ENCODE data around the gene PDLIM1.
A peak's percentile ranks its signal among the peaks of the same experiment; 100 is the strongest.

PDLIM1 gene

DNA sequence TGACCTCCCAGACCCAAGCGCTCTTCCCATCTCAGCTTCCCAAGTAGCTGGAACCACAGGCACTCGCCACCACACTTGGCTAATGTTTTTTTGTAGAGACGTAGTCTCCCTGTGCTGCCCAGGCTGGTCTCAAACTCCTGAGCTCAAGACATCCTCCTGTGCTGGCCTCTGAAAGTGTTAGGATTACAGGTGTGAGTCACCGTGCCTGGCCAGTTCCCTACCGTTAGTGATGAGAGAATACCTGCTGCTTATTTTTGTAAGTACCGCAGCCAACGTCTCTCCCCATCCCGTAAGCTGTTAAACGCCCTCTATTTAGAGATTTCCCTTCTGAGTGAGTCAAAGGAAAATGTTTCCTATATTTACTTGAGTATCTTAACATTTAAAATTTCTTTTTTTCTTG lies 38.5 kb upstream of the PDLIM1 start:
- no peak overlapping the region for H2BK15ac ChIP-seq (replicated peaks; ENCODE audit: low read depth)
- H3K27ac ChIP-seq (ENCODE audit: low read depth, low read length) = no peak overlapping the region
- H3K79me1 ChIP-seq (ENCODE audit: low read length) = no peaks in the 10 kb centered on the region
- H2BK120ac ChIP-seq (ENCODE audit: low read depth, low read length) = no peak overlapping the region
- H2AK5ac ChIP-seq (ENCODE audit: low read length) = no peak overlapping the region
- H3K4me2 ChIP-seq (ENCODE audit: low read length) = no peak overlapping the region
- H3K4me3 ChIP-seq (ENCODE audit: low read length) = no peak overlapping the region
- no CpG with 5 or more reads among the region's 9 CpGs for WGBS (ENCODE audit: extremely low coverage, insufficient coverage, low lambda C conversion rate)
- H3K4me1 ChIP-seq (ENCODE audit: control insufficient read depth, low read depth, low read length) = peaks cover 15% of the 10 kb centered on the region
- H3K27me3 ChIP-seq (ENCODE audit: insufficient read depth, low read length, poor library complexity) = no peaks in the 10 kb centered on the region
- no peak overlapping the region for H3K56ac ChIP-seq (ENCODE audit: low read length)
- H4K5ac ChIP-seq (ENCODE audit: low read length) = no peak overlapping the region
- no peaks in the 10 kb centered on the region for H3K36me3 ChIP-seq (ENCODE audit: control insufficient read depth, insufficient read depth, low read length)
- no peaks in the 10 kb centered on the region for H3K79me2 ChIP-seq (ENCODE audit: control insufficient read depth, insufficient read depth, low read length)
- peak; percentile 73 for DNase-seq
- H4K8ac ChIP-seq (ENCODE audit: low read depth, low read length) = no peak overlapping the region
- no peak overlapping the region for H3K9ac ChIP-seq (ENCODE audit: low read length)
- H2BK5ac ChIP-seq (ENCODE audit: low read length) = no peak overlapping the region
- no peak overlapping the region for H3K23ac ChIP-seq (ENCODE audit: low read length)
- no peak overlapping the region for H3K18ac ChIP-seq (ENCODE audit: low read length)
- no peak overlapping the region for H3K4ac ChIP-seq (ENCODE audit: low read depth, low read length)

DNA sequence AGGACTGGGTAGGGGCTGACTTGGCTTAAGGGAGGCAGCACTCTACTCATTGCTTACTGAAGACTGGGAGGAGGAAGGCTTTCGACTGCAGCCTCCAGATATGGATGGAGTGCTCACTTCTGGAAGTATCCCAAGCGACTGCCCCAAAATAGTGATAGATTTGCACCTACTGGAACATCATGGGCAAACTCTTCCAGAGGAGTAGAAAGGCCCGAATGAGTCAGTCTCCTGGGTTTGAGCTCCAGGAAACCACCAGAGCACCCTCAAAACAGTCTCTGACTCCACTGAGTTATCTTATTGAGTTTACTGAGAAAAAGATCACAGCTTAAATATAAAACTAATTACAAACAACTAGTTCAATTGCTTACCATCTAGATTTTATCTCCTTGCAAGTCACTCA lies 37.2 kb upstream of the PDLIM1 start:
- Histone ChIP-seq H4K8ac (ENCODE audit: low read depth, low read length) (no peak overlapping the region), H4K5ac (ENCODE audit: low read length) (no peak overlapping the region)

DNA sequence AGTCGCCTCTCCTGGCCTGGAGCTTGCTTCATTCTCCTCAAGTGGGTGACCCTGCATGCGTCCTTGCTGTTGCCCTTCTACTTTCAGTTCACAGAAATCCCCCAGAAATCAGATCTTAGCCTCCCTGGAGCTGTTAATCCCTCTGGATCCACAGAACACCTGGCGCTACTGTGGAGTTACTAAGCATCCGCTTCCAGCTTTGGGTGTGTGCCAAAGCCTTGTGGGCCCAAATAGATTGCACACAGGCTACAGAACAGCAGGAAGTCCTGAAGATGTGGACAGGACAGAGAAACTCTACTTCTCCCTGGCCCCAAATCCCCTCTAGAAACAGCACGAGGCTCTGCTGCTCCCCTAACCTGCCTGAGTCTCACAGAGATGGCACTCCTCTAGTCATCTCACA lies 36.6 kb upstream of the PDLIM1 start:
- no peak overlapping the region for H3K23ac ChIP-seq (ENCODE audit: low read length)
- no peak overlapping the region for H2BK5ac ChIP-seq (ENCODE audit: low read length)
- H3K56ac ChIP-seq (ENCODE audit: low read length) = no peak overlapping the region
- H3K27ac ChIP-seq (ENCODE audit: low read depth, low read length) = no peak overlapping the region
- no peak overlapping the region for H4K8ac ChIP-seq (ENCODE audit: low read depth, low read length)
- no peak overlapping the region for H3K9ac ChIP-seq (ENCODE audit: low read length)
- H3K79me2 ChIP-seq (ENCODE audit: control insufficient read depth, insufficient read depth, low read length) = no peaks in the 10 kb centered on the region
- no peak overlapping the region for H2BK15ac ChIP-seq (replicated peaks; ENCODE audit: low read depth)
- no peaks in the 10 kb centered on the region for H3K79me1 ChIP-seq (ENCODE audit: low read length)
- no peak overlapping the region for H2AK5ac ChIP-seq (ENCODE audit: low read length)
- no peak overlapping the region for H4K5ac ChIP-seq (ENCODE audit: low read length)
- H3K4ac ChIP-seq (ENCODE audit: low read depth, low read length) = no peak overlapping the region
- H3K4me2 ChIP-seq (ENCODE audit: low read length) = no peak overlapping the region
- H3K18ac ChIP-seq (ENCODE audit: low read length) = no peak overlapping the region
- WGBS (ENCODE audit: extremely low coverage, insufficient coverage, low lambda C conversion rate) = no CpG with 5 or more reads among the region's 5 CpGs
- H3K4me1 ChIP-seq (ENCODE audit: control insufficient read depth, low read depth, low read length) = peaks cover 11% of the 10 kb centered on the region
- DNase-seq = no peak
- H3K4me3 ChIP-seq (ENCODE audit: low read length) = no peak overlapping the region
- H3K27me3 ChIP-seq (ENCODE audit: insufficient read depth, low read length, poor library complexity) = no peaks in the 10 kb centered on the region
- no peaks in the 10 kb centered on the region for H3K36me3 ChIP-seq (ENCODE audit: control insufficient read depth, insufficient read depth, low read length)
- no peak overlapping the region for H2BK120ac ChIP-seq (ENCODE audit: low read depth, low read length)

More for the DNA sequence above, 37.2 kb upstream of the PDLIM1 start:
- H3K4me2 ChIP-seq (ENCODE audit: low read length) = no peak overlapping the region
- no peak overlapping the region for H3K4me3 ChIP-seq (ENCODE audit: low read length)
- H3K27me3 ChIP-seq (ENCODE audit: insufficient read depth, low read length, poor library complexity) = no peaks in the 10 kb centered on the region
- H3K36me3 ChIP-seq (ENCODE audit: control insufficient read depth, insufficient read depth, low read length) = no peaks in the 10 kb centered on the region
- H2AK5ac ChIP-seq (ENCODE audit: low read length) = no peak overlapping the region
- no peak overlapping the region for H3K4ac ChIP-seq (ENCODE audit: low read depth, low read length)
- no peak overlapping the region for H2BK120ac ChIP-seq (ENCODE audit: low read depth, low read length)
- H3K79me2 ChIP-seq (ENCODE audit: control insufficient read depth, insufficient read depth, low read length) = no peaks in the 10 kb centered on the region
- no peak overlapping the region for H2BK5ac ChIP-seq (ENCODE audit: low read length)
- WGBS (ENCODE audit: extremely low coverage, insufficient coverage, low lambda C conversion rate) = no CpG with 5 or more reads among the region's 3 CpGs
- DNase-seq = no peak
- H3K27ac ChIP-seq (ENCODE audit: low read depth, low read length) = no peak overlapping the region
- no peak overlapping the region for H3K56ac ChIP-seq (ENCODE audit: low read length)
- H3K18ac ChIP-seq (ENCODE audit: low read length) = no peak overlapping the region
- H3K9ac ChIP-seq (ENCODE audit: low read length) = no peak overlapping the region
- no peaks in the 10 kb centered on the region for H3K79me1 ChIP-seq (ENCODE audit: low read length)
- H3K4me1 ChIP-seq (ENCODE audit: control insufficient read depth, low read depth, low read length) = peaks cover 11% of the 10 kb centered on the region
- H3K23ac ChIP-seq (ENCODE audit: low read length) = no peak overlapping the region
- H2BK15ac ChIP-seq (replicated peaks; ENCODE audit: low read depth) = no peak overlapping the region

GRCh38 chr10:95326396-95326795 lies 35.6 kb upstream of the PDLIM1 start:
- H3K27ac ChIP-seq (ENCODE audit: low read depth, low read length) = no peak overlapping the region
- no peak overlapping the region for H2AK5ac ChIP-seq (ENCODE audit: low read length)
- no peak overlapping the region for H3K23ac ChIP-seq (ENCODE audit: low read length)
- H4K5ac ChIP-seq (ENCODE audit: low read length) = no peak overlapping the region
- peaks cover 4% of the 10 kb centered on the region for H3K4me1 ChIP-seq (ENCODE audit: control insufficient read depth, low read depth, low read length)
- no peak overlapping the region for H3K4ac ChIP-seq (ENCODE audit: low read depth, low read length)
- H3K36me3 ChIP-seq (ENCODE audit: control insufficient read depth, insufficient read depth, low read length) = no peaks in the 10 kb centered on the region
- no peaks in the 10 kb centered on the region for H3K79me1 ChIP-seq (ENCODE audit: low read length)
- H3K27me3 ChIP-seq (ENCODE audit: insufficient read depth, low read length, poor library complexity) = no peaks in the 10 kb centered on the region
- no peak overlapping the region for H2BK120ac ChIP-seq (ENCODE audit: low read depth, low read length)
- no peak overlapping the region for H2BK15ac ChIP-seq (replicated peaks; ENCODE audit: low read depth)
- no peak overlapping the region for H3K9ac ChIP-seq (ENCODE audit: low read length)
- no peak overlapping the region for H4K8ac ChIP-seq (ENCODE audit: low read depth, low read length)
- no peak for DNase-seq
- no peak overlapping the region for H3K18ac ChIP-seq (ENCODE audit: low read length)
- no peaks in the 10 kb centered on the region for H3K79me2 ChIP-seq (ENCODE audit: control insufficient read depth, insufficient read depth, low read length)
- H3K4me3 ChIP-seq (ENCODE audit: low read length) = no peak overlapping the region
- H3K4me2 ChIP-seq (ENCODE audit: low read length) = no peak overlapping the region
- no CpG with 5 or more reads among the region's 2 CpGs for WGBS (ENCODE audit: extremely low coverage, insufficient coverage, low lambda C conversion rate)
- no peak overlapping the region for H2BK5ac ChIP-seq (ENCODE audit: low read length)
- no peak overlapping the region for H3K56ac ChIP-seq (ENCODE audit: low read length)

GRCh38 chr10:95325863-95326262 lies 35.1 kb upstream of the PDLIM1 start:
- Histone ChIP-seq H3K27ac (ENCODE audit: low read depth, low read length) (no peak overlapping the region), H3K23ac (ENCODE audit: low read length) (no peak overlapping the region), H4K5ac (ENCODE audit: low read length) (no peak overlapping the region), H3K56ac (ENCODE audit: low read length) (no peak overlapping the region), H3K79me1 (ENCODE audit: low read length) (no peaks in the 10 kb centered on the region), H3K36me3 (ENCODE audit: control insufficient read depth, insufficient read depth, low read length) (no peaks in the 10 kb centered on the region), H3K9ac (ENCODE audit: low read length) (no peak overlapping the region), H4K8ac (ENCODE audit: low read depth, low read length) (no peak overlapping the region), H3K79me2 (ENCODE audit: control insufficient read depth, insufficient read depth, low read length) (no peaks in the 10 kb centered on the region), H3K18ac (ENCODE audit: low read length) (no peak overlapping the region), H3K27me3 (ENCODE audit: insufficient read depth, low read length, poor library complexity) (no peaks in the 10 kb centered on the region), H2BK120ac (ENCODE audit: low read depth, low read length) (no peak overlapping the region), H3K4me3 (ENCODE audit: low read length) (no peak overlapping the region), H3K4me1 (ENCODE audit: control insufficient read depth, low read depth, low read length) (no peaks in the 10 kb centered on the region), H2BK5ac (ENCODE audit: low read length) (no peak overlapping the region), H2BK15ac (replicated peaks; ENCODE audit: low read depth) (no peak overlapping the region), H3K4ac (ENCODE audit: low read depth, low read length) (no peak overlapping the region), H3K4me2 (ENCODE audit: low read length) (no peak overlapping the region), H2AK5ac (ENCODE audit: low read length) (no peak overlapping the region)
- no CpG with 5 or more reads among the region's 2 CpGs for WGBS (ENCODE audit: extremely low coverage, insufficient coverage, low lambda C conversion rate)
- no peak for DNase-seq

DNA sequence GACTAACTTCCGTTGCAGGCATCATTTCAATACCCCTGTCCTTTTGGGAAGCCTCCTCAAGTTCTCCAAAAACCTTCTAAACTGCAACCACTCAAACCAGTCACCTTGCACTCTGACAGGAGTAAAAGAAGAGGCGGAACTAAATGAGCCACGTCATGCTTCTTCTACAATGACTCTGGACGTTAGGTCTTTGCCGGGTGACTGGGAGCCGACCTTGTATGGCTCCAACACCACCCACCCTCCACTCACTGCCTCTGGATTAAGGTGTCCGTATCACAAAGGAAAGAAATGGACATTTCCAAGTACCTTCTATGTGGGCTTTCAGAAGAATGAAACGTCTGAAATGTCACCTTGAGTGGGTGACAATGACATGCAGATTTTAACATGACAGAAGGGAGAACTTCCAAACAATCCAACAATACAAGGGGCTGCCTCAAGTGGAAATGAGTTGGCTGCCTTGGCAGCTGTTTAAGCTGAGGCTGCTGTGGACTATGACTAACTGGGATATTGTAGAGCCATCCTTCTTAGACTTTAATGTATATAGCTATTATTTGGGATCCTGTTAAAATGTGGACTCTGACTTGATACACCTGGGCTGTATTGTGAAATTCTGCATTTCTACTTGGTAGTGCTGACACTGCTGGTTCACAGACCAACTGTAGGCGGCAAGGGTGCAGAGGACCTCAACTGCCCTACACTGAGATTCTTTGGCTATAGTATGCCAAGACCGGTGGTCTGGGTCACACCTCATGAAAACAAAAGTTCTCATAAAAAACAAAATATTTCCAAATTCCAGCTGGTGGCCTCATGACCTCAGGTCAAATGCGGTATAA lies 33.8 kb upstream of the PDLIM1 start:
- H3K36me3 ChIP-seq (ENCODE audit: control insufficient read depth, insufficient read depth, low read length) = no peaks in the 10 kb centered on the region
- WGBS (ENCODE audit: extremely low coverage, insufficient coverage, low lambda C conversion rate) = no CpG with 5 or more reads among the region's 11 CpGs

More for the DNA sequence above, 33.8 kb upstream of the PDLIM1 start:
- H3K79me2 ChIP-seq (ENCODE audit: control insufficient read depth, insufficient read depth, low read length) = no peaks in the 10 kb centered on the region
- H2BK5ac ChIP-seq (ENCODE audit: low read length) = no peak overlapping the region
- DNase-seq = no peak
- no peak overlapping the region for H3K27ac ChIP-seq (ENCODE audit: low read depth, low read length)
- H3K4me2 ChIP-seq (ENCODE audit: low read length) = no peak overlapping the region
- no peak overlapping the region for H2BK120ac ChIP-seq (ENCODE audit: low read depth, low read length)
- no peaks in the 10 kb centered on the region for H3K27me3 ChIP-seq (ENCODE audit: insufficient read depth, low read length, poor library complexity)
- no peak overlapping the region for H3K23ac ChIP-seq (ENCODE audit: low read length)
- no peaks in the 10 kb centered on the region for H3K4me1 ChIP-seq (ENCODE audit: control insufficient read depth, low read depth, low read length)
- no peaks in the 10 kb centered on the region for H3K79me1 ChIP-seq (ENCODE audit: low read length)
- H2BK15ac ChIP-seq (replicated peaks; ENCODE audit: low read depth) = no peak overlapping the region
- H3K18ac ChIP-seq (ENCODE audit: low read length) = no peak overlapping the region
- H2AK5ac ChIP-seq (ENCODE audit: low read length) = no peak overlapping the region
- no peak overlapping the region for H3K4me3 ChIP-seq (ENCODE audit: low read length)
- H4K5ac ChIP-seq (ENCODE audit: low read length) = no peak overlapping the region
- no peak overlapping the region for H3K4ac ChIP-seq (ENCODE audit: low read depth, low read length)
- H3K56ac ChIP-seq (ENCODE audit: low read length) = no peak overlapping the region
- H4K8ac ChIP-seq (ENCODE audit: low read depth, low read length) = no peak overlapping the region
- no peak overlapping the region for H3K9ac ChIP-seq (ENCODE audit: low read length)
